HepG2 (cell line): ENCODE results near the gene ADCK2. TPM values are rescaled to one million over a fixed set of nuclear protein-coding genes. Genes with fewer than 3 reads are reported as not detected.
"Not testable (repeated sequence)": the region's sequence is repeated elsewhere in the genome, so short reads cannot be mapped to it uniquely, and the experiment has no call there.

ENCODE experiments used
- ATAC-seq: fragments of 200-7000 bp; cut with Tn5 transposase; 3 replicates; pipeline ENCODE4 v1.9.1; 2020; ENCODE audit warnings: mild to moderate bottlenecking, moderate library complexity
- BruUV-seq: library from RNA; stranded (reverse); fragments of 400-500 nt; replicated peaks from 2 replicates; lab custom pipeline; 2021; lab: Mats Ljungman, UMichigan
- CTCF ChIA-PET: fragments of 300-600 bp; formaldehyde crosslinking; extraction: SDS; loops from one replicate; lab custom pipeline; 2021; ENCODE audit warnings: low total read pairs, inconsistent platforms, low intra/inter-chr PET ratio; lab: Yijun Ruan, JAX
- POLR2A ChIA-PET: fragments of 350-600 bp; sonication (Branson Sonifier 250); formaldehyde crosslinking; loops from one replicate; lab custom pipeline; 2020; ENCODE audit warnings: antibody characterized with exemption, inconsistent platforms; lab: Yijun Ruan, JAX
- DNase-seq: peaks from one replicate; pipeline ENCODE4 v3.0.0-alpha.2; 2015; ENCODE audit warnings: low spot score
- FAIRE-seq: peaks from 3 replicates; lab custom pipeline; 2011; peaks lifted over from hg19 to GRCh38; lab: Jason Lieb, UNC
- H2AFZ ChIP-seq: one replicate; pipeline ENCODE4 v1.6.1; 2011; ENCODE audit warnings: low read length, inconsistent platforms
- H3K27ac ChIP-seq: fragments of 300-600 bp; 3 replicates; pipeline ENCODE4 v1.8.0; 2011; ENCODE audit warnings: mixed run types, mild to moderate bottlenecking, mixed read lengths, low read length, inconsistent platforms; ENCODE audit not compliant: insufficient read depth; ENCODE audit errors: extremely low read length
- H3K27me3 ChIP-seq, 2 experiments: fragments of 200-600 bp in 1 of 2; 2 replicates in 1 of 2; 3 replicates in 1 of 2; pipeline versions ENCODE4 v1.6.0 to v1.8.0; 2011; ENCODE audit warnings: low read length in 2 of 2, mild to moderate bottlenecking in 2 of 2, moderate library complexity in 2 of 2, inconsistent platforms in 1 of 2; ENCODE audit not compliant: insufficient read depth in 2 of 2, control insufficient read depth in 1 of 2
- H3K36me3 ChIP-seq, 2 experiments: fragments of 200-600 bp in 1 of 2; replicated peaks in 1 of 2; 2 replicates in 1 of 2; 3 replicates in 1 of 2; pipeline versions ENCODE4 v1.5.1 to v1.8.0; 2011; ENCODE audit warnings: low read length in 2 of 2, inconsistent platforms in 1 of 2; ENCODE audit not compliant: insufficient read depth in 2 of 2, control insufficient read depth in 1 of 2
- H3K4me1 ChIP-seq: 2 replicates; pipeline ENCODE4 v1.5.1; 2012; ENCODE audit warnings: low read length, inconsistent platforms; ENCODE audit not compliant: insufficient read depth
- H3K4me2 ChIP-seq: 2 replicates; pipeline ENCODE4 v1.6.0; 2011; ENCODE audit warnings: low read depth, low read length, inconsistent platforms
- H3K4me3 ChIP-seq, 3 experiments: fragments of 200-600 bp in 1 of 3; sonication (generic), shearing (Covaris generic) in 1 of 3; replicated peaks in 1 of 3; 2 replicates each; pipeline ENCODE4 v1.5.1; 2011 to 2016; ENCODE audit warnings: low read length in 3 of 3, inconsistent platforms in 2 of 3, low read depth in 2 of 3, mild to moderate bottlenecking in 2 of 3, control low read depth in 1 of 3, mixed read lengths in 1 of 3; ENCODE audit not compliant: insufficient read depth in 1 of 3
- H3K79me2 ChIP-seq: one replicate; pipeline ENCODE4 v1.6.1; 2011; ENCODE audit warnings: low read length, inconsistent platforms; ENCODE audit not compliant: insufficient read depth
- H3K9ac ChIP-seq: 2 replicates; pipeline ENCODE4 v1.6.0; 2011; ENCODE audit warnings: mild to moderate bottlenecking, low read depth, low read length, inconsistent platforms; ENCODE audit not compliant: insufficient read depth
- H3K9me3 ChIP-seq: 2 replicates; pipeline ENCODE4 v1.5.1; 2012; ENCODE audit warnings: mild to moderate bottlenecking, low read length
- H4K20me1 ChIP-seq: 2 replicates; pipeline ENCODE4 v1.6.0; 2011; ENCODE audit warnings: inconsistent platforms, mild to moderate bottlenecking, low read length, moderate library complexity; ENCODE audit not compliant: insufficient read depth
- CBX1 ChIP-seq: IDR thresholded peaks from one replicate; pipeline ENCODE4 v1.6.1; 2016; ENCODE audit warnings: antibody characterized with exemption, low read depth
- YY1 ChIP-seq: IDR thresholded peaks from 2 replicates; pipeline ENCODE4 v1.6.1; 2011; ENCODE audit warnings: low read length, low read depth, moderate library complexity, mild to moderate bottlenecking; ENCODE audit not compliant: insufficient read depth, insufficient replicate concordance
- WGBS: methylation state at CpG from one replicate; pipeline ENCODE4 v1.1.6; 2017; ENCODE audit warnings: low lambda C conversion rate; 5-methylcytosine and 5-hydroxymethylcytosine counted together
- in situ Hi-C: cut with HindIII; loops from 2 replicates; pipeline ENCODE4 v1.10.0; 2017; ENCODE audit warnings: low pct_unique_long_range_greater_than_20kb; ENCODE audit not compliant: extremely low pct_ligation_motif_present
- intact Hi-C: fragments of 100-400 bp; cut with micrococcal nuclease; formaldehyde crosslinking; loops from one replicate; pipeline ENCODE4 v1.10.0; 2022; ENCODE audit not compliant: unreplicated experiment
- polyA plus RNA-seq, 8 experiments: library from polyadenylated mRNA; depleted of rRNA in 3 of 8; stranded (reverse) in 7 of 8; unstranded in 1 of 8; fragments of >200 nt; fragmentation: Illumina TruSeq in 4 of 8; extraction: Trizol in 4 of 8; gene quantifications; 2 replicates each; pipeline versions ENCODE4 v1.2.1 to v1.2.3, GENCODE V29; 2011 to 2016; ENCODE audit warnings: low read depth in 4 of 8, missing spikeins in 1 of 8, mixed read lengths in 1 of 8; ENCODE audit not compliant: insufficient read depth in 1 of 8
- total RNA-seq, 5 experiments: library from RNA; depleted of rRNA; stranded (reverse); fragments of >200 nt; fragmentation: Illumina TruSeq; extraction: Trizol; gene quantifications; 2 replicates each; pipeline ENCODE4 v1.2.3, GENCODE V29; 2016; ENCODE audit warnings: low read depth in 1 of 5
- TF ChIP-seq, protein P1 (sequence below): IDR thresholded peaks from 2 replicates; pipeline ENCODE4 v1.6.1; 2016; ENCODE audit warnings: missing compliant biosample characterization, missing genetic modification reagents, borderline replicate concordance
- TF ChIP-seq, protein P2 (sequence below): sonication (generic); formaldehyde crosslinking; conservative IDR thresholded peaks from 2 replicates; pipeline ENCODE4 v1.8.1; 2023; ENCODE audit warnings: missing genetic modification reagents

ADCK2 gene
- total and polyA plus RNA-seq, 2 of the 13 experiments (the other 11 are each of a cell fraction or from before 2014, with no cell fraction given), result 8.6 to 18.8 TPM

DNA sequence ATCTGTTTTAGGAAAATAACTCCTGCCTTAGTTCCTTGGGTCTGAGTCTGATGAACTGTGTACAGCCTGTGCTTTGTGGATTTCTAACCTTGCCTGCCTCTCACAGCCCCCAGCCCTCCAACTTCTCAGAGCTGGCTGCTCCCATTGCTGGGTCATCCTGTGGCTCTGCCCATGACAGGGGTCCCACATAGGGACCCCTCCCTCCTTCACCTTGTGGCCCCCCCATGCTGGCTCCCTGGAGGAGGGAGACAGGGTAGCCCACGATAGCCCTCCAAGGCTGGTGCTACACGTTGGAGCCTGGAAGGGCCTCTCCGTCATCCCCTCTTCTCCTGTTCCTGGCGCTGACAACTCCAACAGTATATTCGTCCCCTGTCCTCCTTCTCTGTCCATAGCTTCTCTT is 29.3 kb upstream of the ADCK2 start:
- FAIRE-seq, result no peak
- TF ChIP-seq YY1, result no peak
- TF ChIP-seq, protein P1, sequence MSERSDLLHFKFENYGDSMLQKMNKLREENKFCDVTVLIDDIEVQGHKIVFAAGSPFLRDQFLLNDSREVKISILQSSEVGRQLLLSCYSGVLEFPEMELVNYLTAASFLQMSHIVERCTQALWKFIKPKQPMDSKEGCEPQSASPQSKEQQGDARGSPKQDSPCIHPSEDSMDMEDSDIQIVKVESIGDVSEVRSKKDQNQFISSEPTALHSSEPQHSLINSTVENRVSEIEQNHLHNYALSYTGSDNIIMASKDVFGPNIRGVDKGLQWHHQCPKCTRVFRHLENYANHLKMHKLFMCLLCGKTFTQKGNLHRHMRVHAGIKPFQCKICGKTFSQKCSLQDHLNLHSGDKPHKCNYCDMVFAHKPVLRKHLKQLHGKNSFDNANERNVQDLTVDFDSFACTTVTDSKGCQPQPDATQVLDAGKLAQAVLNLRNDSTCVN (CRISPR knock-in tag), result no peak
- TF ChIP-seq, protein P2, sequence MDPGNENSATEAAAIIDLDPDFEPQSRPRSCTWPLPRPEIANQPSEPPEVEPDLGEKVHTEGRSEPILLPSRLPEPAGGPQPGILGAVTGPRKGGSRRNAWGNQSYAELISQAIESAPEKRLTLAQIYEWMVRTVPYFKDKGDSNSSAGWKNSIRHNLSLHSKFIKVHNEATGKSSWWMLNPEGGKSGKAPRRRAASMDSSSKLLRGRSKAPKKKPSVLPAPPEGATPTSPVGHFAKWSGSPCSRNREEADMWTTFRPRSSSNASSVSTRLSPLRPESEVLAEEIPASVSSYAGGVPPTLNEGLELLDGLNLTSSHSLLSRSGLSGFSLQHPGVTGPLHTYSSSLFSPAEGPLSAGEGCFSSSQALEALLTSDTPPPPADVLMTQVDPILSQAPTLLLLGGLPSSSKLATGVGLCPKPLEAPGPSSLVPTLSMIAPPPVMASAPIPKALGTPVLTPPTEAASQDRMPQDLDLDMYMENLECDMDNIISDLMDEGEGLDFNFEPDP (CRISPR knock-in tag), result no peak
- no peak for TF ChIP-seq CBX1
- TF ChIP-seq, all 625 proteins: peak for 0
- H3K4me3 ChIP-seq, result no peak overlapping the region
- no peaks in the 10 kb centered on the region for H3K9me3 ChIP-seq
- H4K20me1 ChIP-seq, result no peaks in the 10 kb centered on the region
- H3K36me3 ChIP-seq, result no peaks in the 10 kb centered on the region
- no peak overlapping the region for H3K4me2 ChIP-seq
- ATAC-seq, result no peak
- intact Hi-C loops (no loop called here), in situ Hi-C loops (no loop called here)
- no peak overlapping the region for H3K27ac ChIP-seq
- no peak for DNase-seq
- no peaks in the 10 kb centered on the region for H3K4me1 ChIP-seq
- H3K9ac ChIP-seq, result no peak overlapping the region
- POLR2A ChIA-PET, result no interaction called here
- peaks cover 3 to 31% of the 10 kb centered on the region in 2 experiments for H3K27me3 ChIP-seq
- no peaks in the 10 kb centered on the region for H3K79me2 ChIP-seq
- CTCF ChIA-PET, result no interaction called here
- H2AFZ ChIP-seq, result no peak overlapping the region
- WGBS, result 39% methylated on average over 5 of the region's 5 CpGs
- no TSS peak for BruUV-seq

DNA sequence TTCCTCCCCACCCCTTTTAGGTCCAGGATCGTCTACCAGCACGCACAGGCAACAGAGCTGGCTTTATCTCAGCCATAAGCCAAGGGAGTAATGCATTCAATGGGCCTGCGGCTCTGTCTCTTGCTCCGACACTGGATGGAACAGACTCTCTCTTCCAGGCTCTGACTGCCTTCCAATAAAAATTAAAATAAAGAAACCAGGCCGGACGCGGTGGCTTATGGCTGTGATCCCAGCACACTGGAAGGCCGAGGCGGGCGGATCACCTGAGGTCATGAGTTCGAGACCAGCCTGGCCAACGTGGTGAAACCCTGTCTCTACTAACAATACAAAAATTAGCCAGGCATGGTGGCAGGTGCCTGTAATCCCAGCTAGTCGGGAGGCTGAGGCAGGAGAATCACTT is 28.0 kb upstream of the ADCK2 start:
- H3K79me2 ChIP-seq, H2AFZ ChIP-seq, FAIRE-seq, in situ Hi-C loops, H3K9me3 ChIP-seq, BruUV-seq, H4K20me1 ChIP-seq, CTCF ChIA-PET, DNase-seq, H3K4me3 ChIP-seq, H3K36me3 ChIP-seq, H3K9ac ChIP-seq, H3K4me2 ChIP-seq, ATAC-seq, POLR2A ChIA-PET, H3K4me1 ChIP-seq, intact Hi-C loops, H3K27ac ChIP-seq: not testable (repeated sequence)
- H3K27me3 ChIP-seq, result peaks cover 1 to 18% of the 10 kb centered on the region in 2 experiments
- WGBS, result 57% methylated on average over 13 of the region's 13 CpGs
